Colonic mucosa (tissue), 4 donors: ENCODE measurements around the gene ODC1. TPM values are rescaled to one million over a fixed set of nuclear protein-coding genes. Genes with fewer than 3 reads are reported as not detected.

Experiments used
- DNase-seq: peaks from one replicate; pipeline ENCODE4 v3.0.0-alpha.2; 2020
- H3K27ac ChIP-seq: fragments of 200-600 bp; one replicate; pipeline ENCODE4 v1.8.0; 2021
- H3K27me3 ChIP-seq: fragments of 200-600 bp; one replicate; pipeline ENCODE4 v1.8.0; 2021
- H3K36me3 ChIP-seq: fragments of 200-600 bp; one replicate; pipeline ENCODE4 v1.8.0; 2021
- H3K4me1 ChIP-seq: fragments of 200-600 bp; one replicate; pipeline ENCODE4 v1.8.0; 2021; ENCODE audit warnings: mild to moderate bottlenecking
- H3K4me3 ChIP-seq: fragments of 200-600 bp; one replicate; pipeline ENCODE4 v1.8.0; 2021
- H3K9ac ChIP-seq, 2 donors: one replicate each; pipeline ENCODE4 v1.7.0; 2013; ENCODE audit warnings: control low read depth in 2 of 2, low read depth in 2 of 2, low read length in 2 of 2
- H3K9me3 ChIP-seq: fragments of 200-600 bp; one replicate; pipeline ENCODE4 v1.8.0; 2021
- CTCF ChIP-seq: fragments of 200-600 bp; IDR thresholded peaks from one replicate; pipeline ENCODE4 v1.8.0; 2022; ENCODE audit warnings: antibody characterized with exemption, mild to moderate bottlenecking
- intact Hi-C: fragments of 100-400 bp; cut with DNase I; formaldehyde crosslinking; loops from one replicate; pipeline ENCODE4 v1.14.1; 2022
- total RNA-seq, 2 donors: library from RNA; stranded (reverse); fragmentation: NEBNext Ultra II Directional in 1 of 2; extraction: Animal tissue kit (Norgen Biotek cat#: 25700) in 1 of 2; gene quantifications; one replicate each; pipeline ENCODE4 v1.2.1, GENCODE V29; 2021
- donor health status: healthy.
- donor health status: DM: no; HTN: no; CAD: no.
- donor health status: DM: no; HTN: no; CAD: no.

ODC1 gene
- total RNA-seq, 2 donors from 2014 or later: 45.8 to 107 TPM

- Histone ChIP-seq H3K9me3 (no peaks in the 10 kb centered on the region), H3K27ac (no peak overlapping the region)
- no peak for TF ChIP-seq CTCF
Observed at GRCh38 chr2:10400002-10400401, 48.1 kb downstream of the ODC1 start.

DNA sequence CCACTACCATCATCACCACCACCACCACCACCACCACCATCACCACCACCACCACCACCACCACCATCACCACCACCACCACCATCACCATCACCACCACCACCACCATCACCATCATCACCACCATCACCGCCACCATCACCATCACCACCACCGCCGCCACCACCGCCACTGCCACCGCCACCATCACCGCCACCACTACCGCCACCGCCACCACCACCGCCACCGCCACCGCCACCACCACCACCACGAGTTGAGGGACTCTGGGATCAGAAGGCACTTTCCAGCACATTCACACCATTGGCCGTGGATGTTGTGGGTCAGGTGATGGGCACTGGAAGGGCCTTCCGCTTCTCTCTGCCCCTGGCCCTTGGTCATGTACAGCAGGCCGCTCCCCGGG, 48.8 kb downstream of the ODC1 start:
- Histone ChIP-seq H3K4me1 (peaks cover 15% of the 10 kb centered on the region), H3K27ac (no peak overlapping the region)
- no peak for TF ChIP-seq CTCF

More at GRCh38 chr2:10400002-10400401, 48.1 kb downstream of the ODC1 start:
- H3K36me3 ChIP-seq: no peaks in the 10 kb centered on the region
- peaks cover 15% of the 10 kb centered on the region for H3K4me1 ChIP-seq
- H3K9ac ChIP-seq: no peak overlapping the region
- H3K4me3 ChIP-seq: no peak overlapping the region
- no peaks in the 10 kb centered on the region for H3K27me3 ChIP-seq
- intact Hi-C loops: loop anchor here (5.0 kb wide), 1 partner anchor 93 kb away; no protein-coding TSS in a partner anchor
- no peak for DNase-seq

DNA sequence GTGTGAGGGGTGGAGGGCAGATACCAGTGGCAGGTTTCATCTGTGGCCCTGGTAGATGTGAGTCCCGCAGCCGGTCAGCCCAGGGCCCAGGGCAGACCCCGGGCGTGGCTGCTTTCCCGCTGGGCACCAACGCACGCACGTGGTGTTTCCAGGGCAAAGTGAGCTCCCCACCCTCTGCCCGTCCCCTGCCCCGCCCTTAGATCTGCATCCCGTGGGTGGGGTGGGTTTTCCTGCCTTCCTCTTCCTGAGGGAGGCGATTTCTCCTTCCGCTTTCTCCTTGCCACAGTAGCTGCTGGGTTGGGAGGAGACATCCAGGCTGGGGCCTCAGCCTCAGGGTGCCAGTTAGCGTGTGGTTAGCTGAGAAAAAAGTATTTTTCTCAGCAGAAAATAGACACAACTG, 49.6 kb downstream of the ODC1 start:
- Histone ChIP-seq H3K36me3 (no peaks in the 10 kb centered on the region), H3K9ac (peak overlapping the region in 1 of 2 donors; percentile 23), H3K9me3 (no peaks in the 10 kb centered on the region), H3K27ac (no peak overlapping the region), H3K4me3 (no peak overlapping the region), H3K4me1 (peaks cover 15% of the 10 kb centered on the region), H3K27me3 (no peaks in the 10 kb centered on the region)
- intact Hi-C loops: no loop called here
- TF ChIP-seq CTCF: no peak
- DNase-seq: peak; percentile 86

More for the DNA sequence above, 48.8 kb downstream of the ODC1 start:
- Histone ChIP-seq H3K9me3 (no peaks in the 10 kb centered on the region), H3K36me3 (no peaks in the 10 kb centered on the region), H3K9ac (no peak overlapping the region), H3K4me3 (no peak overlapping the region), H3K27me3 (no peaks in the 10 kb centered on the region)
- DNase-seq: no peak
- intact Hi-C loops: no loop called here

DNA sequence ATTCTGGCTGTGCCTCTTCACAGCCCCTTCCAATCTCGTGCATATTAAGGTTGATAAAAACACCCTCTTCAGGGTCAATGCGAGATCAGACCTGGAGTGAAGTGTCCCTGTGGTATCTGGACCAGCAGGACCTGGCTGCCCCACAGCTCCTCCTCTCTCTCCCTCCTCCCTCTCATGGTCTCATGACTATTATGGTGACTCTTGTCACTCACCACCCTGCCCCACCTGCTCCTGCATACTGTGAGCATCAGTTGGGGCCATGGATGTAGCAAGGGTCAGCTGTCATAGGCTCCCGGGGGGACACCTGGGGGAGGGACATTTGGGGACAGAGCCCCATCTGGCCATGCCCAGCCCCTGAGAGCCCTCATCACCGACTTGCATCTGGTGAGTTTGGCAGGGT, 50.2 kb downstream of the ODC1 start:
- no peaks in the 10 kb centered on the region for H3K9me3 ChIP-seq
- no peak for DNase-seq
- H3K4me1 ChIP-seq: peaks cover 15% of the 10 kb centered on the region
- intact Hi-C loops: no loop called here
- H3K27me3 ChIP-seq: no peaks in the 10 kb centered on the region
- H3K27ac ChIP-seq: no peak overlapping the region
- no peaks in the 10 kb centered on the region for H3K36me3 ChIP-seq
- TF ChIP-seq CTCF: no peak
- no peak overlapping the region for H3K4me3 ChIP-seq
- H3K9ac ChIP-seq: no peak overlapping the region

DNA sequence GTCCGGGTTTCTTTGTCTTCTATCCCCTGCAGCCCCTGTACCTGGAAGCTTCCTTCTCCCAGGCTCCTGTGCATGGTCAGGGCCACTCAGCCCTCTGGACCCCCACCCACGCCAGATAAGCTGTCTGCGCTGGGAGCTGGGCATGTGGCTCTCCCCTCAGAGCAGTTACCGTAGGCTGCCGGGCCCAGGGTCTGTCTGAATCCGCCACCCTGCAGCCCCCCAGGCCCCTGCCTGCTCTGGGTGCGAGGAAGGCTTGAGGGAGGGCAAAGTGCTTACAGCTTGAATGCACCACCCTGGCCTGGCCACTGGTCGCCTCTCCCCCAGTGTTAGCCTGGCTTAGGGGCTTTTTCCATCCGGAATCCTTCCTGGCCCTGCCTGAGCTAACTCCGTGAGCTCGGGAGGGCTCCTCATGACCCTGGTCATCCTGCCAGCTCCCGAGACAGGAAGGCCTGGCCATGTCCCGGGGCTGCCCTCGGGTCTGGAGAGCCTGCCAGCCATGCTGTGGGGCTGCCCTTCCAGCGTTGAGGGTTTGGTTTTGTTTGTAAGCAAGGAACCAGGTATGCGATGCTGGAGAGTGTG, 50.7 kb downstream of the ODC1 start:
- intact Hi-C loops: no loop called here
- no peak for TF ChIP-seq CTCF
- Histone ChIP-seq H3K4me1 (peaks cover 15% of the 10 kb centered on the region), H3K36me3 (no peaks in the 10 kb centered on the region), H3K4me3 (no peak overlapping the region), H3K27me3 (no peaks in the 10 kb centered on the region), H3K9ac (no peak overlapping the region), H3K9me3 (no peaks in the 10 kb centered on the region), H3K27ac (no peak overlapping the region)
- no peak for DNase-seq
